ENCODE measurements around the gene BRSK2. TPM values are rescaled to one million over a fixed set of nuclear protein-coding genes. Genes with fewer than 3 reads are reported as not detected.

The BRSK2 gene
- total RNA-seq, 3 donors from 2014 or later (not counting 1 experiment from before 2014, with no cell fraction given) = 0.11 to 0.14 TPM; not detected in 1

- TF ChIP-seq CTCF (IDR thresholded peaks at IDR 0.05) = no peak
- Mint-ChIP-seq H3K4me3 (no peak overlapping the region), H3K27me3 (ENCODE audit: low read depth in 2 of 2) (no peaks in the 10 kb centered on the region), H3K4me1 (peaks cover 18 to 36% of the 10 kb centered on the region in 2 donors), H3K27ac (no peak overlapping the region), H3K36me3 (peaks cover 14% of the 10 kb centered on the region), H3K9me3 (no peaks in the 10 kb centered on the region)
- 96% methylated on average over 36 of the region's 36 CpGs for WGBS (ENCODE audit: insufficient coverage)
- no peak overlapping the region for H3K4me3 ChIP-seq (ENCODE audit: low read length)
- no peaks in the 10 kb centered on the region for H3K9me3 ChIP-seq (ENCODE audit: control insufficient read depth, insufficient read depth, low read length)
- H3K27me3 ChIP-seq (ENCODE audit: control insufficient read depth, insufficient read depth, low read length) = no peaks in the 10 kb centered on the region
- H3K27ac ChIP-seq (ENCODE audit: low read length) = no peak overlapping the region
- intact Hi-C loops (cut with micrococcal nuclease) = no loop called here
- H3K36me3 ChIP-seq (ENCODE audit: control insufficient read depth, insufficient read depth, low read length) = peaks cover 47% of the 10 kb centered on the region
- peaks cover 7% of the 10 kb centered on the region for H3K4me1 ChIP-seq (ENCODE audit: control insufficient read depth, insufficient read depth, low read length)
- ATAC-seq = no peak
- DNase-seq = no peak
These were observed 91.1 kb downstream of the BRSK2 start for GRCh38 chr11:1480555-1481482.

- no peak for TF ChIP-seq CTCF (IDR thresholded peaks at IDR 0.05)
- no peak for ATAC-seq
- WGBS (ENCODE audit: insufficient coverage) = 100% methylated on average over 2 of the region's 2 CpGs
- H3K4me1 Mint-ChIP-seq = peaks cover 18 to 43% of the 10 kb centered on the region in 2 donors
- Histone ChIP-seq H3K4me1 (ENCODE audit: control insufficient read depth, insufficient read depth, low read length) (peaks cover 13% of the 10 kb centered on the region), H3K4me3 (ENCODE audit: low read length) (no peak overlapping the region), H3K27me3 (ENCODE audit: control insufficient read depth, insufficient read depth, low read length) (no peaks in the 10 kb centered on the region), H3K9me3 (ENCODE audit: control insufficient read depth, insufficient read depth, low read length) (no peaks in the 10 kb centered on the region), H3K36me3 (ENCODE audit: control insufficient read depth, insufficient read depth, low read length) (peaks cover 42% of the 10 kb centered on the region), H3K27ac (ENCODE audit: low read length) (no peak overlapping the region)
- intact Hi-C loops (cut with micrococcal nuclease) = no loop called here
- H3K4me3 Mint-ChIP-seq = no peak overlapping the region
- H3K36me3 Mint-ChIP-seq = peaks cover 8% of the 10 kb centered on the region
- DNase-seq = no peak
- H3K27ac Mint-ChIP-seq = no peak overlapping the region
- no peaks in the 10 kb centered on the region for H3K9me3 Mint-ChIP-seq
- no peaks in the 10 kb centered on the region for H3K27me3 Mint-ChIP-seq (ENCODE audit: low read depth in 2 of 2)
These were observed 91.7 kb downstream of the BRSK2 start for GRCh38 chr11:1481483-1481825.

- WGBS (ENCODE audit: insufficient coverage) = 97% methylated on average over 16 of the region's 16 CpGs
- H3K36me3 ChIP-seq (ENCODE audit: control insufficient read depth, insufficient read depth, low read length) = peaks cover 40% of the 10 kb centered on the region
- ATAC-seq = no peak
- Mint-ChIP-seq H3K27me3 (ENCODE audit: low read depth in 2 of 2) (no peaks in the 10 kb centered on the region), H3K27ac (peak overlapping the region in 1 of 2 donors; percentile 20), H3K9me3 (no peaks in the 10 kb centered on the region), H3K4me1 (peaks cover 18 to 43% of the 10 kb centered on the region in 2 donors), H3K36me3 (peaks cover 3% of the 10 kb centered on the region), H3K4me3 (no peak overlapping the region)
- H3K27me3 ChIP-seq (ENCODE audit: control insufficient read depth, insufficient read depth, low read length) = no peaks in the 10 kb centered on the region
- TF ChIP-seq CTCF (IDR thresholded peaks at IDR 0.05) = no peak
- H3K4me1 ChIP-seq (ENCODE audit: control insufficient read depth, insufficient read depth, low read length) = peaks cover 18% of the 10 kb centered on the region
- no peaks in the 10 kb centered on the region for H3K9me3 ChIP-seq (ENCODE audit: control insufficient read depth, insufficient read depth, low read length)
- DNase-seq = no peak
- H3K4me3 ChIP-seq (ENCODE audit: low read length) = no peak overlapping the region
- intact Hi-C loops (cut with micrococcal nuclease) = no loop called here
- no peak overlapping the region for H3K27ac ChIP-seq (ENCODE audit: low read length)
These were observed 92.2 kb downstream of the BRSK2 start for GRCh38 chr11:1481861-1482441.

Data from natural killer cell (primary cell).